NT2/D1 (cell line): Measurements from ENCODE around the gene C5AR2.

Experiments used
- SUZ12 ChIP-seq: IDR thresholded peaks from 2 replicates; pipeline ENCODE4 v1.6.1; 2011; ENCODE audit not compliant: insufficient read length, insufficient read depth; ENCODE audit errors: extremely low read depth
- YY1 ChIP-seq: IDR thresholded peaks from 2 replicates; pipeline ENCODE4 v1.6.1; 2011; ENCODE audit not compliant: insufficient read length, insufficient read depth

GRCh38 chr19:47321630-47322029 lies 10.3 kb upstream of the C5AR2 start:
- no peak for TF ChIP-seq YY1
- TF ChIP-seq SUZ12, result no peak
